Keratinocyte (primary cell): ENCODE measurements around the gene CXCL12.

Experiments
- CTCF ChIP-seq, 3 experiments: IDR thresholded peaks in 1 of 3; conservative IDR thresholded peaks in 1 of 3; optimal IDR thresholded peaks in 1 of 3; 2 replicates in 2 of 3; 3 replicates in 1 of 3; pipeline versions ENCODE3 to v1.5.1; 2011; ENCODE audit warnings: low read length in 3 of 3, mild to moderate bottlenecking in 3 of 3, moderate library complexity in 2 of 3, control low read depth in 1 of 3, inconsistent platforms in 1 of 3; ENCODE audit not compliant: insufficient read depth in 2 of 3; ENCODE audit errors: extremely low read depth in 1 of 3
- EZH2 ChIP-seq: IDR thresholded peaks from one replicate; pipeline ENCODE4 v1.6.1; 2012; ENCODE audit warnings: inconsistent platforms, mild to moderate bottlenecking, low read length, moderate library complexity

- TF ChIP-seq CTCF (optimal IDR thresholded peaks at IDR 0.05 in 1 of 3, IDR thresholded peaks at IDR 0.05 in 1 of 3, conservative IDR thresholded peaks at IDR 0.05 in 1 of 3; ENCODE audit: extremely low read depth in 1 of 3, insufficient read depth in 2 of 3, low read length in 3 of 3) (no peak), EZH2 (no peak)
Observed at GRCh38 chr10:44373341-44373995, 11.4 kb downstream of the CXCL12 start.
